Fibroblast of mammary gland (primary cell): ENCODE data around the gene ZBTB37.

Experiments used
- DNase-seq: peaks from one replicate; pipeline ENCODE4 v3.0.0-alpha.2; 2010; ENCODE audit warnings: low read depth
- H3K4me3 ChIP-seq: 2 replicates; pipeline ENCODE4 v1.5.1; 2011; ENCODE audit warnings: low read depth, mild to moderate bottlenecking, low read length, moderate library complexity; ENCODE audit not compliant: control insufficient read depth
- CTCF ChIP-seq: conservative IDR thresholded peaks from 2 replicates; pipeline ENCODE4 v1.5.1; 2011; ENCODE audit warnings: low read depth, low read length, inconsistent platforms; ENCODE audit not compliant: control insufficient read depth, insufficient read depth

Gene ZBTB37

GRCh38 chr1:173866413-173867115 is 1.6 kb upstream of the ZBTB37 start:
- no peak for TF ChIP-seq CTCF
- DNase-seq: no peak
- H3K4me3 ChIP-seq: peak overlapping the region; percentile 98

DNA sequence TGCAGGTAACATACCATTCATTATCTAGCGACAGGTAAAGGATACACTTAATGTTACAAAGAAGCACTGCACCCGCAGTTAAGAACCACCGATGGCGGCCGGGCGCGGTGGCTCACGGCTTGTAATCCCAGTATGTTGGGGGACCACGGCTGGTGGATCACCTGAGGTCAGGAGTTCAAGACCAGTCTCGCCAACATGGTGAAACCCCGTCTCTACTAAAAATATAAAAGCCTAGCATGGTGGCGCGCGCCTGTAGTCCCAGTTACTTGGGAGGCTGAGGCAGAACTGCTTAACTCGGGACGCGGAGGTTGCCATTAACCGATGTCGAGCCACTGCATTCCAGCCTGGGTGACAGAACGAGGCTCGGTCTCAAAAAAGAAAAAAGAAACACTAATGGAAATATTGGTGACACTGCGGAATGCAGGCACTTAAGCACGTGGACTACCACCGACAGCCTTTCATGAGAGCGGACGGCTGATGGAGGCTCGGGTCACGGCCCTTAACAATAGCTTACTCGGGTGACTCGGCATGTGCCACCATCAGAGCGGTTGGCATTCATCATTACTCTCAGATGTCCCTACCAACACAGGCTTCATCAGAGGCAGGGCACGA is 933 bp upstream of the ZBTB37 start:
- no peak for TF ChIP-seq CTCF
- peak overlapping the region; percentile 98 for H3K4me3 ChIP-seq
- no peak for DNase-seq

DNA sequence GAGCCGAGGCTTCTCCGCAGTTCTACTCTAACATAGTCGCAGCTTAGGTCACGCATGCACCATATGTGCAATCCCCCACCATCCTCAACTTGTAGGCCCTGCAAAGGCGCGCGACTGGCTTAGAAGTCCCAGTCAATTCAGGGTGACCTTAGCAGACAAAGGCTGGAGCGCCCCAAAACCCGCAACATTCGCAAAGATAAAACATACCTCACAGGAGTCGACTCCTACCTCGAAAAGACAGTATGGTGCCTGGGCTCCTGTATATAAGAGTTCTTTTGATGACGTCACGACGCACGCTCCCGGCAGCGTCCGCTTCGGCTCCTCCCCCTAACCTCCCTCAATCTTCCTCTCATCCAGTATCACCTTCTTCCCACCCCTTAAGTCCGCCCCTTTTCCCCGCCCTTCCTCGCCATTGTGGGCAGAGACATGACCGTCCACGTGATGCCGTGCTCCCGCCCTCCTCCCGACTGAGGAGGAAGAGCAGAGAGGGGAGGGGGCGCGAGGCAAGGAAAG is 371 bp upstream of the ZBTB37 start, which contains the start of gene GAS5:
TSS of gene GAS5 (minus strand) at position 237 of the 513 bp plus-strand sequence.
- H3K4me3 ChIP-seq: peak within 1 kb of the TSS; percentile 98
- TF ChIP-seq CTCF: no peak
- DNase-seq: peak; percentile 99

- no peak for DNase-seq
- no peak for TF ChIP-seq CTCF
- H3K4me3 ChIP-seq: peak overlapping the region; percentile 98
Measured at GRCh38 chr1:173869021-173869359, 810 bp downstream of the ZBTB37 start.

GRCh38 chr1:173870252-173871075 is 2.3 kb downstream of the ZBTB37 start:
- no peak for DNase-seq
- H3K4me3 ChIP-seq: no peak overlapping the region
- no peak for TF ChIP-seq CTCF

DNA sequence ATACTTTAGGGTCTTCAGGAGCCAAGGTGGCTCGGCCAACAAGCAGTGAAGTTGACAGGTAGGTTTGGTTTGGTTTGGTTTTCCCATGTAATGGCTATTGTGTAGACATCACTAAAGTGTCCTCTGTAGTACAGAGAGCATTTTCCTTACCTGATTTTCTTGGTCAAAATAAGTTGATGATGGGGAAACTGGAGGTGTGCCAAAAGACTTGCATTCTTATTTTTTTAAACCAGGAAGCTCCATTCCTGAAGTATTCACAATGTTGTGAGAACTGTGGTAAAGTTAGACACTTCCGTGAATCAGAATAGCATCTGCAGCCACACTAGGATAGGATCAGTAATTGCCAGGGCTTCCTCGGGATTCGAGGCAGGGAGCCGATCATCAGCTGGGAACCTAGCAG is 2.9 kb downstream of the ZBTB37 start:
- no peak overlapping the region for H3K4me3 ChIP-seq

More for the DNA sequence above, 2.9 kb downstream of the ZBTB37 start:
- no peak for TF ChIP-seq CTCF
- DNase-seq: no peak
